ENCODE data around the gene FGGY.
"Not testable (repeated sequence)": the region's sequence is repeated elsewhere in the genome, so short reads cannot be mapped to it uniquely, and the experiment has no call there.

FGGY gene

GRCh38 chr1:59716832-59717231 is 419.9 kb downstream of the FGGY start:
- FAIRE-seq, result no peak

GRCh38 chr1:59718064-59718988 is 421.4 kb downstream of the FGGY start:
- no peak for FAIRE-seq

- no peak for FAIRE-seq
Measured at GRCh38 chr1:59718989-59719360, 422.1 kb downstream of the FGGY start.

- FAIRE-seq, result no peak
Measured at GRCh38 chr1:59720326-59721115, 423.6 kb downstream of the FGGY start.

- no peak for FAIRE-seq
Measured at GRCh38 chr1:59730302-59730701, 433.4 kb downstream of the FGGY start.

- no peak for FAIRE-seq
Measured at GRCh38 chr1:59730759-59731478, 434.0 kb downstream of the FGGY start.

- FAIRE-seq, result no peak
Measured at GRCh38 chr1:59731591-59731990, 434.7 kb downstream of the FGGY start.

- no peak for FAIRE-seq
Measured at GRCh38 chr1:59732214-59732955, 435.5 kb downstream of the FGGY start.

- FAIRE-seq, result no peak
Measured at GRCh38 chr1:59733443-59734141, 436.7 kb downstream of the FGGY start.

GRCh38 chr1:59735927-59736326 is 439.0 kb downstream of the FGGY start:
- not testable (repeated sequence) for FAIRE-seq

- FAIRE-seq, result no peak
Measured at GRCh38 chr1:59736744-59737143, 439.9 kb downstream of the FGGY start.

- no peak for FAIRE-seq
Measured at GRCh38 chr1:59737638-59738037, 440.7 kb downstream of the FGGY start.

- FAIRE-seq, result no peak
Measured at GRCh38 chr1:59738152-59738551, 441.3 kb downstream of the FGGY start.

GRCh38 chr1:59738591-59739015 is 441.7 kb downstream of the FGGY start:
- FAIRE-seq, result no peak

GRCh38 chr1:59739111-59739510 is 442.2 kb downstream of the FGGY start:
- no peak for FAIRE-seq

GRCh38 chr1:59742526-59742925 is 445.6 kb downstream of the FGGY start:
- FAIRE-seq, result no peak

- FAIRE-seq, result peak; percentile 78
Measured at GRCh38 chr1:59743324-59744091, 446.6 kb downstream of the FGGY start.

- FAIRE-seq, result no peak
Measured at GRCh38 chr1:59747420-59748024, 450.6 kb downstream of the FGGY start.

GRCh38 chr1:59748123-59748522 is 451.2 kb downstream of the FGGY start:
- no peak for FAIRE-seq

- peak; percentile 39 for FAIRE-seq
Measured at GRCh38 chr1:59750328-59751003, 453.6 kb downstream of the FGGY start.

Data from endometrium (tissue), 2 donors.